Peyer's patch (tissue), 4 donors: Measurements from ENCODE around the gene RND1. TPM values are rescaled to one million over a fixed set of nuclear protein-coding genes. Genes with fewer than 3 reads are reported as not detected.
A peak's percentile ranks its signal among the peaks of the same experiment; 100 is the strongest.

Experiments used
- DNase-seq, 3 donors: peaks; one replicate each; pipeline ENCODE4 v3.0.0-alpha.2; 2017 to 2019
- H3K27ac ChIP-seq, 4 donors: fragments of 200-600 bp; sonication (generic); one replicate each; pipeline ENCODE4 v1.5.1; 2016 to 2019
- H3K27me3 ChIP-seq, 2 donors: fragments of 200-600 bp; sonication (generic); one replicate each; pipeline ENCODE4 v1.5.1; 2019
- H3K36me3 ChIP-seq, 3 donors: fragments of 200-600 bp; sonication (generic); one replicate each; pipeline ENCODE4 v1.5.1; 2016 to 2019
- H3K4me1 ChIP-seq, 4 donors: fragments of 200-600 bp; sonication (generic); one replicate each; pipeline ENCODE4 v1.5.1; 2016 to 2019
- H3K4me3 ChIP-seq, 4 donors: fragments of 200-600 bp; sonication (generic); 1 replicate in 3 of 4; 2 replicates in 1 of 4; pipeline ENCODE4 v1.5.1; 2016 to 2019; ENCODE audit warnings: mild to moderate bottlenecking in 1 of 4
- H3K9me3 ChIP-seq, 4 donors: fragments of 200-600 bp; sonication (generic); one replicate each; pipeline ENCODE4 v1.5.1; 2016 to 2019; ENCODE audit warnings: mild to moderate bottlenecking in 1 of 4
- CTCF ChIP-seq, 6 experiments: fragments of 450-650 bp in 4 of 6; fragments of 200-600 bp in 2 of 6; sonication (generic) in 1 of 6; IDR thresholded peaks; one replicate each; pipeline ENCODE4 v1.5.1; 2017 to 2019; ENCODE audit warnings: antibody characterized with exemption in 6 of 6, mild to moderate bottlenecking in 3 of 6, moderate library complexity in 1 of 6
- POLR2A ChIP-seq, 2 donors: fragments of 450-650 bp; IDR thresholded peaks; one replicate each; pipeline ENCODE4 v1.5.1; 2017; ENCODE audit warnings: antibody characterized with exemption in 2 of 2, mild to moderate bottlenecking in 2 of 2, moderate library complexity in 2 of 2
- total RNA-seq, 4 donors: library from RNA; depleted of rRNA; stranded (reverse); fragments of >200 nt; gene quantifications; one replicate each; pipeline ENCODE4 v1.1.0, GENCODE V29; 2016

Gene RND1
- total RNA-seq, 4 donors from 2014 or later: 0.80 to 2.2 (median 1.6) TPM; not detected in 1

DNA sequence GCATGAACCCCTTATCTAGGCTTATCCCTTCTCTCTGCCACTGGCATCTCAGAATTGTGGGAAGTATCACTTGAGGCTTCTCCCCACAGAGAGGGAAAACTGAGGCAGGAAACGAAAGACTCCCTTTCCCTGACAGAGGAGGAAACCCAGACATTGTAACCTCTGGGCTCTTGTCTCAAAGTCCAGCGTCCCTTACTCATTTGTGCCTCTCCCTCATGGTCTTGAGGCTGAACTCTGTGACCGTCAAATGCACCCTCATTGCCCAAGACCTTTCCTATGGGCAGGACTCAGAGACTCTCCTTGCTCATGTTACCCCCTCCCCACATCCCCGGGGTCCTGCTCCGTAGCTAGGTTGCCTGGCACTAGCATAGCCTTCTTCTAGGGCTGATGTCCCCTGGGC, 43.5 kb downstream of the RND1 start:
- DNase-seq: peak in 1 of 3 donors; percentile 62
- Histone ChIP-seq H3K36me3 (no peaks in the 10 kb centered on the region), H3K27me3 (no peaks in the 10 kb centered on the region), H3K4me1 (peaks cover 0 to 10% (median 3%) of the 10 kb centered on the region in 4 donors), H3K27ac (peak overlapping the region in 1 of 4 donors; percentile 26), H3K9me3 (no peaks in the 10 kb centered on the region), H3K4me3 (no peak overlapping the region)
- no peak for TF ChIP-seq CTCF (IDR thresholded peaks at IDR 0.05)
- no peak for TF ChIP-seq POLR2A (IDR thresholded peaks at IDR 0.05)

GRCh38 chr12:48819986-48820725, 45.5 kb downstream of the RND1 start:
- Histone ChIP-seq H3K36me3 (no peaks in the 10 kb centered on the region), H3K4me1 (peaks cover 0 to 22% (median 7%) of the 10 kb centered on the region in 4 donors), H3K27me3 (no peaks in the 10 kb centered on the region), H3K27ac (no peak overlapping the region), H3K4me3 (no peak overlapping the region), H3K9me3 (no peaks in the 10 kb centered on the region)
- no peak for TF ChIP-seq CTCF (IDR thresholded peaks at IDR 0.05)
- no peak for TF ChIP-seq POLR2A (IDR thresholded peaks at IDR 0.05)
- no peak for DNase-seq

- TF ChIP-seq POLR2A (IDR thresholded peaks at IDR 0.05) (no peak), CTCF (IDR thresholded peaks at IDR 0.05) (peak in 1 of 6 experiments; percentile 35)
- no peaks in the 10 kb centered on the region for H3K36me3 ChIP-seq
- H3K9me3 ChIP-seq: no peaks in the 10 kb centered on the region
- H3K27ac ChIP-seq: peak overlapping the region in 3 of 4 donors; percentile 29 to 59 (median 53)
- peak overlapping the region; percentile 59 to 91 (median 78) for H3K4me3 ChIP-seq
- H3K4me1 ChIP-seq: peaks cover 0 to 24% (median 7%) of the 10 kb centered on the region in 4 donors
- DNase-seq: peak in 2 of 3 donors; percentile 20 to 76
- H3K27me3 ChIP-seq: no peaks in the 10 kb centered on the region
These were observed 46.7 kb downstream of the RND1 start for GRCh38 chr12:48818831-48819590.

DNA sequence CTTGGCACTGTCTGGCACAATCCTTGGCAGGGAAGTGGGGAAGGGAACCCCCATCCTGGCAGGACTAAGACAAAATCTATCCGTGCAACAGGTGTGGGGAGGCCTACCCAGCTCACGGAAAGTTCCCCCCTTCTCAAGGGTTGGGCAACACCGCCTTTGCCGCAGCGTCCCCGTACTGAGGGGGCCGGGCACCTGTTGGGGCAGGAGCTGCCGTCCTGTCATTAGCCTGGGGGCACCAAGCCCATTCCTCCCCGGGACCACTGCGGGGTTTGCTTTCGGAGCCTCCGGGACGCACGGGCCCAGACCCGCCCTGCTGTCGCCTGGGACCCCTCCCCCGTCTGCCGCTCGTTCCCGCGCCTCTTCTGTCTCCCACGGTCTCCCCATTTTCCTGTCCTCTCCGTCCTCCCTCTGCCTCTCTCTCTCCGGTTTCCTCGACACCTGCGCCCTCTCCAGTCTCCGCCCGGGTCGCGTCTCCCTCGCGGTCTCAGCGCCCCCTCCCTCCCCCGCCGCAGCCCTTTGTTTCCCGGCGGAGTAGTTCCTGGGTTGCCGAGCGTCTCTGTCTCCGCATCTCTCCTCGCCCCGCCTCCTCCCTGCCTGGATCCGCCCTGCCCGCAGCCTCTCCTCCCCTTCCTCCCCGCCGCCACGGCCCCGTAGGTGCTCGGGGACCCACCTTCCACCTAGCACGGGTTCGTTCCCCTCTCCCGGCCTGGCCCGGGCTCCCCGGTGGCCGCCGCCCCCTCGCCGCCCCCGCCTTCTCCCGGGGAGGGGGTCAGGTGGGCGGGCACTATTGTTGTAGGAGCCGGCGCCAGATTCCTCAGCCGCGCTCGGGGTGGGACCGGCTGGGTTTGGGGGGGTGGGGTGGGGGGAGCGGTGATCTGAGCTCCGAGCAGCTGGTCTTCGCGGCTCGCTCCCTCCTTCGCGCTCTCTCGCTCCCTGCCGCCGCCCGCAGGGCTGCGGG, 47.5 kb downstream of the RND1 start, which contains the start of gene CACNB3:
Gene CACNB3, plus strand, starts transcription at position 624 of the 958 bp plus-strand sequence. CDS start 434 bp downstream, outside the sequence.
- H3K27ac ChIP-seq: peak within 1 kb of the TSS in 3 of 4 donors; percentile 29 to 59 (median 53)
- H3K4me1 ChIP-seq: peaks cover 0 to 30% (median 7%) of the 10 kb centered on the region in 4 donors
- peak; percentile 78 to 92 (median 86) for DNase-seq
- no peaks in the 10 kb centered on the region for H3K27me3 ChIP-seq
- peak within 1 kb of the TSS; percentile 59 to 91 (median 78) for H3K4me3 ChIP-seq
- TF ChIP-seq CTCF (IDR thresholded peaks at IDR 0.05): no peak
- peak in 1 of 2 donors; percentile 26 for TF ChIP-seq POLR2A (IDR thresholded peaks at IDR 0.05)
- H3K9me3 ChIP-seq: no peaks in the 10 kb centered on the region
- no peaks in the 10 kb centered on the region for H3K36me3 ChIP-seq
